ENCODE data around the gene DAND5. TPM values are rescaled to one million over a fixed set of nuclear protein-coding genes. Genes with fewer than 3 reads are reported as not detected.
A peak's percentile ranks its signal among the peaks of the same experiment; 100 is the strongest.

Gene DAND5
- total and polyA plus RNA-seq, 2 of the 13 experiments (the other 11 are each of a cell fraction or from before 2014, with no cell fraction given) = 0.04 TPM; not detected in 1

DNA sequence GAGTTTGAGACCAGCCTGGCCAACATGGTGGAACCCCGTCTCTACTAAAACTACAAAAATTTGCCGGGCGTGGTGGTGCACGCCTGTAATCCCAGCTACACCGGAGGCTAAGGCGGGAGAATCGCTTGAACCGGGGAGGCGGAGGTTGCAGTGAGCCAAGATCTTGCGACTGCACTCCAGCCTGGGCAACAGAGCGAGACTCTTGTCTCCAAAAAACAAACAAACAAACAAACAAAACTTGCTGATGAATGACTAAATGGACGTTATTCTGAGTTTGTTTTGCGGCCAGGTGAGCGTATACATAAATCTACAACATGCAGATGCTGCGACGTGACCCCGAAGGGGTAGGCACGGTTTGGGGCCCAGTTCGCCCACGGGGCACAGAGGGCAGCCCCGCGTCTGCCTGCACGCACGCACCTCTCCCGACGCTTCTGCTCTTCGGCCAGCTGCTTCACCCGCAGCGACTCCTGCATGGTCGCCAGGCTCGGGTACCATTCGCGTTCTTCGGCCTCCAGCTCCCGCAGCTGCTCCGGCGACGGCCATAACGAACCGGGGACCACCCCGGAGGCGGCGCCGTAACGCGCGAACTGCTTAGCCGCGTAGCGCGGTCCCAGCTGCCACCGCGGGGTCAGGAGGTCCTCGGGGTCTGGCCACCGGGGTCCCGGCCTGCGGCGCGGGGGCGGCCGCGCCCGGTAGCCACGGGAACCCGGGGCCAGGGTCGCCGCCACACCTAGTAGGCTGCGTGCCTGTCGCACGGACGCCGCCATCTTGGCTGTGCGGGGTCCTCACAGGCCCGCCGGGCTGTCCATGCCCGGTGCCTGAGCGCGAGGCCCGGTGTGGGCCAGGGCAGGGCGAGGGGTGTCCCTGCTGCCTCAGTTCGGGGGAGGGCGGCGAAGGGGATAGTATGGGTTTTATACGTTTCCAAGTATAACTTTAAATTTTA is 12.7 kb upstream of the DAND5 start, which contains the start of gene GADD45GIP1 (continued):
- no peak for TF ChIP-seq SOX6 (IDR thresholded peaks at IDR 0.05)
- TF ChIP-seq SOX6 (CRISPR knock-in tag; IDR thresholded peaks at IDR 0.05) = no peak
- no peak for TF ChIP-seq ZFP1 (CRISPR knock-in tag; IDR thresholded peaks at IDR 0.05)
- TF ChIP-seq DR1 (CRISPR knock-in tag; IDR thresholded peaks at IDR 0.05) = peak; percentile 26; the same call in 1 of the 2 replicates
- TF ChIP-seq, protein P1, sequence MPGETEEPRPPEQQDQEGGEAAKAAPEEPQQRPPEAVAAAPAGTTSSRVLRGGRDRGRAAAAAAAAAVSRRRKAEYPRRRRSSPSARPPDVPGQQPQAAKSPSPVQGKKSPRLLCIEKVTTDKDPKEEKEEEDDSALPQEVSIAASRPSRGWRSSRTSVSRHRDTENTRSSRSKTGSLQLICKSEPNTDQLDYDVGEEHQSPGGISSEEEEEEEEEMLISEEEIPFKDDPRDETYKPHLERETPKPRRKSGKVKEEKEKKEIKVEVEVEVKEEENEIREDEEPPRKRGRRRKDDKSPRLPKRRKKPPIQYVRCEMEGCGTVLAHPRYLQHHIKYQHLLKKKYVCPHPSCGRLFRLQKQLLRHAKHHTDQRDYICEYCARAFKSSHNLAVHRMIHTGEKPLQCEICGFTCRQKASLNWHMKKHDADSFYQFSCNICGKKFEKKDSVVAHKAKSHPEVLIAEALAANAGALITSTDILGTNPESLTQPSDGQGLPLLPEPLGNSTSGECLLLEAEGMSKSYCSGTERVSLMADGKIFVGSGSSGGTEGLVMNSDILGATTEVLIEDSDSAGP (CRISPR knock-in tag; IDR thresholded peaks at IDR 0.05; ENCODE audit: borderline replicate concordance) = peak; percentile 94
- TF ChIP-seq, protein P2, sequence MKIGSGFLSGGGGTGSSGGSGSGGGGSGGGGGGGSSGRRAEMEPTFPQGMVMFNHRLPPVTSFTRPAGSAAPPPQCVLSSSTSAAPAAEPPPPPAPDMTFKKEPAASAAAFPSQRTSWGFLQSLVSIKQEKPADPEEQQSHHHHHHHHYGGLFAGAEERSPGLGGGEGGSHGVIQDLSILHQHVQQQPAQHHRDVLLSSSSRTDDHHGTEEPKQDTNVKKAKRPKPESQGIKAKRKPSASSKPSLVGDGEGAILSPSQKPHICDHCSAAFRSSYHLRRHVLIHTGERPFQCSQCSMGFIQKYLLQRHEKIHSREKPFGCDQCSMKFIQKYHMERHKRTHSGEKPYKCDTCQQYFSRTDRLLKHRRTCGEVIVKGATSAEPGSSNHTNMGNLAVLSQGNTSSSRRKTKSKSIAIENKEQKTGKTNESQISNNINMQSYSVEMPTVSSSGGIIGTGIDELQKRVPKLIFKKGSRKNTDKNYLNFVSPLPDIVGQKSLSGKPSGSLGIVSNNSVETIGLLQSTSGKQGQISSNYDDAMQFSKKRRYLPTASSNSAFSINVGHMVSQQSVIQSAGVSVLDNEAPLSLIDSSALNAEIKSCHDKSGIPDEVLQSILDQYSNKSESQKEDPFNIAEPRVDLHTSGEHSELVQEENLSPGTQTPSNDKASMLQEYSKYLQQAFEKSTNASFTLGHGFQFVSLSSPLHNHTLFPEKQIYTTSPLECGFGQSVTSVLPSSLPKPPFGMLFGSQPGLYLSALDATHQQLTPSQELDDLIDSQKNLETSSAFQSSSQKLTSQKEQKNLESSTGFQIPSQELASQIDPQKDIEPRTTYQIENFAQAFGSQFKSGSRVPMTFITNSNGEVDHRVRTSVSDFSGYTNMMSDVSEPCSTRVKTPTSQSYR (CRISPR knock-in tag; IDR thresholded peaks at IDR 0.05; ENCODE audit: borderline replicate concordance) = peak; percentile 30; the same call in 1 of the 2 replicates
- TF ChIP-seq ZNF121 (CRISPR knock-in tag; IDR thresholded peaks at IDR 0.05) = peak; percentile 95
- TF ChIP-seq JUND (CRISPR knock-in tag; IDR thresholded peaks at IDR 0.05) = no peak
- TF ChIP-seq ZFP36L1 (CRISPR knock-in tag; IDR thresholded peaks at IDR 0.05) = no peak
- 0 out of 2 replicates have a peak, but pooled peaks have one; percentile 38 for TF ChIP-seq ZNF761 (CRISPR knock-in tag; conservative IDR thresholded peaks at IDR 0.05)
- no peak; the same call in 1 of the 2 replicates for TF ChIP-seq ZNF709 (CRISPR knock-in tag; IDR thresholded peaks at IDR 0.05)
- TF ChIP-seq ZNF713 (CRISPR knock-in tag; IDR thresholded peaks at IDR 0.05) = no peak
- TF ChIP-seq NFE2L2 (IDR thresholded peaks at IDR 0.05; ENCODE audit: low read length) = no peak
- no peak for TF ChIP-seq DNMT3B (CRISPR knock-in tag; conservative IDR thresholded peaks at IDR 0.05)
- TF ChIP-seq PAF1 (CRISPR knock-in tag; IDR thresholded peaks at IDR 0.05) = no peak
- peak; percentile 70 for TF ChIP-seq HNRNPK (IDR thresholded peaks at IDR 0.05; ENCODE audit: low read depth, low read length, poor library complexity, severe bottlenecking)
- peak; percentile 88 for TF ChIP-seq SAP130 (CRISPR knock-in tag; IDR thresholded peaks at IDR 0.05; ENCODE audit: low read depth)
- no peak for TF ChIP-seq ZNF101 (CRISPR knock-in tag; IDR thresholded peaks at IDR 0.05; ENCODE audit: borderline replicate concordance, low read depth)
- TF ChIP-seq CBX5 (CRISPR knock-in tag; IDR thresholded peaks at IDR 0.05; ENCODE audit: borderline replicate concordance) = no peak
- TF ChIP-seq, protein P3, sequence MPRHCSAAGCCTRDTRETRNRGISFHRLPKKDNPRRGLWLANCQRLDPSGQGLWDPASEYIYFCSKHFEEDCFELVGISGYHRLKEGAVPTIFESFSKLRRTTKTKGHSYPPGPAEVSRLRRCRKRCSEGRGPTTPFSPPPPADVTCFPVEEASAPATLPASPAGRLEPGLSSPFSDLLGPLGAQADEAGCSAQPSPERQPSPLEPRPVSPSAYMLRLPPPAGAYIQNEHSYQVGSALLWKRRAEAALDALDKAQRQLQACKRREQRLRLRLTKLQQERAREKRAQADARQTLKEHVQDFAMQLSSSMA (CRISPR knock-in tag; IDR thresholded peaks at IDR 0.05) = peak; percentile 41; the same call in 1 of the 2 replicates
- TF ChIP-seq, protein P4, sequence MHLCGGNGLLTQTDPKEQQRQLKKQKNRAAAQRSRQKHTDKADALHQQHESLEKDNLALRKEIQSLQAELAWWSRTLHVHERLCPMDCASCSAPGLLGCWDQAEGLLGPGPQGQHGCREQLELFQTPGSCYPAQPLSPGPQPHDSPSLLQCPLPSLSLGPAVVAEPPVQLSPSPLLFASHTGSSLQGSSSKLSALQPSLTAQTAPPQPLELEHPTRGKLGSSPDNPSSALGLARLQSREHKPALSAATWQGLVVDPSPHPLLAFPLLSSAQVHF (CRISPR knock-in tag; IDR thresholded peaks at IDR 0.05) = no peak
- peak; percentile 23; the same call in 1 of the 2 replicates for TF ChIP-seq PPARG (CRISPR knock-in tag; conservative IDR thresholded peaks at IDR 0.05)
- TF ChIP-seq ZNF703 (CRISPR knock-in tag; IDR thresholded peaks at IDR 0.05; ENCODE audit: borderline replicate concordance) = no peak
- no peak for TF ChIP-seq TAF15 (IDR thresholded peaks at IDR 0.05; ENCODE audit: low read depth, low read length, poor library complexity, severe bottlenecking)
- TF ChIP-seq ZMYM4 (CRISPR knock-in tag; IDR thresholded peaks at IDR 0.05) = 0 out of 2 replicates have a peak, but pooled peaks have one; percentile 8

All from HepG2 (cell line).